Trophoblast cell (in vitro differentiated cells and primary cell): Measurements from ENCODE around the gene HAUS8.
A peak's percentile ranks its signal among the peaks of the same experiment; 100 is the strongest.
"Not testable (repeated sequence)": the region's sequence is repeated elsewhere in the genome, so short reads cannot be mapped to it uniquely, and the experiment has no call there.

ENCODE experiments used
- DNase-seq, 2 donors: peaks; one replicate each; pipeline ENCODE4 v3.0.0-alpha.2; 2016
- H2AFZ ChIP-seq: 2 replicates; pipeline ENCODE4 v1.6.1; 2013; ENCODE audit warnings: low read length, moderate library complexity, mild to moderate bottlenecking; ENCODE audit not compliant: insufficient read depth, poor library complexity
- H2AK5ac ChIP-seq: 2 replicates; pipeline ENCODE4 v1.6.1; 2013; ENCODE audit warnings: mild to moderate bottlenecking, low read length
- H2BK120ac ChIP-seq: 2 replicates; pipeline ENCODE4 v1.6.1; 2013; ENCODE audit warnings: low read length, mild to moderate bottlenecking, moderate library complexity; ENCODE audit not compliant: insufficient read depth, poor library complexity
- H2BK12ac ChIP-seq: 2 replicates; pipeline ENCODE4 v1.6.1; 2013; ENCODE audit warnings: mild to moderate bottlenecking, low read length, moderate library complexity
- H2BK5ac ChIP-seq: 2 replicates; pipeline ENCODE4 v1.6.1; 2013; ENCODE audit warnings: low read length, low read depth, moderate library complexity, mild to moderate bottlenecking; ENCODE audit not compliant: poor library complexity
- H3K14ac ChIP-seq: 2 replicates; pipeline ENCODE4 v1.6.1; 2013; ENCODE audit warnings: mild to moderate bottlenecking, low read length
- H3K18ac ChIP-seq: 2 replicates; pipeline ENCODE4 v1.6.1; 2013; ENCODE audit warnings: mild to moderate bottlenecking, low read length
- H3K23ac ChIP-seq: 2 replicates; pipeline ENCODE4 v1.6.1; 2013; ENCODE audit warnings: low read length
- H3K27ac ChIP-seq: 2 replicates; pipeline ENCODE4 v1.5.1; 2013; ENCODE audit warnings: low read depth, mild to moderate bottlenecking, inconsistent platforms, low read length, moderate library complexity
- H3K27me3 ChIP-seq: 2 replicates; pipeline ENCODE4 v1.6.1; 2013; ENCODE audit warnings: inconsistent platforms, mild to moderate bottlenecking, low read length, moderate library complexity; ENCODE audit not compliant: insufficient read depth
- H3K36me3 ChIP-seq, 2 experiments: 1 replicate in 1 of 2; 2 replicates in 1 of 2; pipeline ENCODE4 v1.6.1; 2013; ENCODE audit warnings: low read length in 2 of 2, mild to moderate bottlenecking in 2 of 2, moderate library complexity in 1 of 2; ENCODE audit not compliant: insufficient read depth in 2 of 2, control insufficient read depth in 1 of 2
- H3K4ac ChIP-seq: 2 replicates; pipeline ENCODE4 v1.6.1; 2013; ENCODE audit warnings: low read depth, mild to moderate bottlenecking, low read length, moderate library complexity
- H3K4me1 ChIP-seq, 2 experiments: 1 replicate in 1 of 2; 2 replicates in 1 of 2; pipeline ENCODE4 v1.6.1; 2013; ENCODE audit warnings: low read length in 2 of 2, mild to moderate bottlenecking in 2 of 2, moderate library complexity in 1 of 2; ENCODE audit not compliant: insufficient read depth in 2 of 2, control insufficient read depth in 1 of 2
- H3K4me2 ChIP-seq: 2 replicates; pipeline ENCODE4 v1.6.1; 2013; ENCODE audit warnings: inconsistent platforms, mild to moderate bottlenecking, low read length, moderate library complexity
- H3K4me3 ChIP-seq: 2 replicates; pipeline ENCODE4 v1.5.1; 2013; ENCODE audit warnings: mild to moderate bottlenecking, low read depth, low read length, inconsistent platforms
- H3K79me1 ChIP-seq: one replicate; pipeline ENCODE4 v1.6.1; 2013; ENCODE audit warnings: low read length
- H3K79me2 ChIP-seq: 2 replicates; pipeline ENCODE4 v1.6.1; 2013; ENCODE audit warnings: low read length, mild to moderate bottlenecking; ENCODE audit not compliant: control insufficient read depth, insufficient read depth, poor library complexity
- H3K9ac ChIP-seq: 2 replicates; pipeline ENCODE4 v1.6.1; 2013; ENCODE audit warnings: mild to moderate bottlenecking, low read length
- H3K9me3 ChIP-seq: 2 replicates; pipeline ENCODE4 v1.6.1; 2013; ENCODE audit warnings: low read depth, mild to moderate bottlenecking, control low read depth, inconsistent platforms, low read length; ENCODE audit not compliant: insufficient read depth
- H4K12ac ChIP-seq: 2 replicates; pipeline ENCODE4 v1.6.1; 2013; ENCODE audit warnings: low read depth, mild to moderate bottlenecking, low read length, moderate library complexity
- H4K8ac ChIP-seq: 2 replicates; pipeline ENCODE4 v1.6.1; 2013; ENCODE audit warnings: low read depth, mild to moderate bottlenecking, low read length, moderate library complexity
- H4K91ac ChIP-seq: one replicate; pipeline ENCODE4 v1.6.1; 2013; ENCODE audit warnings: low read depth, mild to moderate bottlenecking, low read length, moderate library complexity
- WGBS: extraction: QIAGEN DNeasy Blood & Tissue Kit; methylation state at CpG from one replicate; pipeline ENCODE4 v1.1.7; 2013; ENCODE audit warnings: missing lambda C conversion rate; ENCODE audit not compliant: insufficient read length, insufficient coverage; ENCODE audit errors: extremely low coverage; 5-methylcytosine and 5-hydroxymethylcytosine counted together

The HAUS8 gene

GRCh38 chr19:17106964-17107363, 31.7 kb upstream of the HAUS8 start:
- peak overlapping the region; percentile 60 for H3K4ac ChIP-seq
- H2AFZ ChIP-seq, H3K79me2 ChIP-seq, H3K9me3 ChIP-seq, H4K12ac ChIP-seq, H3K79me1 ChIP-seq, H3K27me3 ChIP-seq, H3K4me3 ChIP-seq, H3K9ac ChIP-seq, H3K4me2 ChIP-seq, DNase-seq, H3K23ac ChIP-seq: not testable (repeated sequence)
- peaks cover 14 to 20% of the 10 kb centered on the region in 2 experiments for H3K4me1 ChIP-seq
- H3K18ac ChIP-seq = peak overlapping the region; percentile 50
- H3K14ac ChIP-seq = peak overlapping the region; percentile 46
- H3K27ac ChIP-seq = peak overlapping the region; percentile 56
- H2AK5ac ChIP-seq = peak overlapping the region; percentile 21
- peak overlapping the region; percentile 33 for H4K8ac ChIP-seq
- H2BK5ac ChIP-seq = peak overlapping the region; percentile 66
- peak overlapping the region; percentile 18 for H2BK120ac ChIP-seq
- H2BK12ac ChIP-seq = peak overlapping the region; percentile 80
- WGBS = no CpG with 5 or more reads among the region's 4 CpGs
- peak overlapping the region; percentile 22 for H4K91ac ChIP-seq
- peaks cover 37 to 55% of the 10 kb centered on the region in 2 experiments for H3K36me3 ChIP-seq

- Histone ChIP-seq H3K79me2 (peaks cover 9% of the 10 kb centered on the region), H2BK12ac (no peak overlapping the region), H2AFZ (no peak overlapping the region), H4K12ac (no peak overlapping the region), H3K4me3 (no peak overlapping the region), H3K4me1 (peaks cover 10 to 13% of the 10 kb centered on the region in 2 experiments), H3K9me3 (no peaks in the 10 kb centered on the region), H3K27ac (no peak overlapping the region), H3K23ac (no peak overlapping the region), H2BK5ac (no peak overlapping the region), H3K18ac (no peak overlapping the region), H2AK5ac (no peak overlapping the region), H2BK120ac (no peak overlapping the region), H4K91ac (no peak overlapping the region), H3K36me3 (peaks cover 43 to 51% of the 10 kb centered on the region in 2 experiments), H3K14ac (no peak overlapping the region), H4K8ac (no peak overlapping the region), H3K4me2 (no peak overlapping the region), H3K79me1 (peaks cover 3% of the 10 kb centered on the region), H3K27me3 (no peaks in the 10 kb centered on the region), H3K9ac (no peak overlapping the region), H3K4ac (no peak overlapping the region)
- DNase-seq = no peak
- WGBS = no CpG with 5 or more reads among the region's 3 CpGs
Measured at GRCh38 chr19:17105556-17105955, 30.3 kb upstream of the HAUS8 start.

- Histone ChIP-seq H2BK12ac (no peak overlapping the region), H3K14ac (no peak overlapping the region), H3K18ac (no peak overlapping the region), H3K9ac (no peak overlapping the region), H4K12ac (no peak overlapping the region), H3K4me3 (no peak overlapping the region), H3K23ac (no peak overlapping the region), H3K4ac (no peak overlapping the region), H2AK5ac (no peak overlapping the region), H2BK120ac (no peak overlapping the region), H3K79me1 (peaks cover 3% of the 10 kb centered on the region), H2BK5ac (no peak overlapping the region), H3K4me2 (no peak overlapping the region), H4K91ac (no peak overlapping the region), H2AFZ (no peak overlapping the region), H3K79me2 (peaks cover 11% of the 10 kb centered on the region), H4K8ac (no peak overlapping the region), H3K4me1 (peaks cover 10 to 15% of the 10 kb centered on the region in 2 experiments), H3K9me3 (no peaks in the 10 kb centered on the region), H3K27ac (no peak overlapping the region), H3K36me3 (peaks cover 38 to 46% of the 10 kb centered on the region in 2 experiments), H3K27me3 (no peaks in the 10 kb centered on the region)
- no peak for DNase-seq
- no CpG with 5 or more reads among the region's 7 CpGs for WGBS
Measured at GRCh38 chr19:17104679-17105078, 29.4 kb upstream of the HAUS8 start.

- H3K79me2 ChIP-seq = peaks cover 15% of the 10 kb centered on the region
- H3K27ac ChIP-seq = no peak overlapping the region
- no peak overlapping the region for H4K8ac ChIP-seq
- H3K36me3 ChIP-seq = peaks cover 38 to 41% of the 10 kb centered on the region in 2 experiments
- H3K4ac ChIP-seq = peak overlapping the region; percentile 31
- no peak overlapping the region for H2BK12ac ChIP-seq
- no CpG with 5 or more reads among the region's 3 CpGs for WGBS
- no peak overlapping the region for H2BK5ac ChIP-seq
- H3K4me3 ChIP-seq = no peak overlapping the region
- H2AFZ ChIP-seq = no peak overlapping the region
- H3K79me1 ChIP-seq = peaks cover 8% of the 10 kb centered on the region
- H2AK5ac ChIP-seq = no peak overlapping the region
- no peak overlapping the region for H4K12ac ChIP-seq
- no peak overlapping the region for H4K91ac ChIP-seq
- no peak overlapping the region for H2BK120ac ChIP-seq
- H3K4me2 ChIP-seq = no peak overlapping the region
- H3K18ac ChIP-seq = peak overlapping the region; percentile 25
- H3K9ac ChIP-seq = no peak overlapping the region
- no peak overlapping the region for H3K23ac ChIP-seq
- H3K4me1 ChIP-seq = peaks cover 13 to 19% of the 10 kb centered on the region in 2 experiments
- H3K14ac ChIP-seq = no peak overlapping the region
- no peaks in the 10 kb centered on the region for H3K9me3 ChIP-seq
- no peaks in the 10 kb centered on the region for H3K27me3 ChIP-seq
- DNase-seq = peak in 1 of 2 donors; percentile 74
Measured at GRCh38 chr19:17103177-17103576, 27.9 kb upstream of the HAUS8 start.
